Karpas-422 (cell line): ENCODE data around the gene LRIF1. TPM values are rescaled to one million over a fixed set of nuclear protein-coding genes. Genes with fewer than 3 reads are reported as not detected.
"Not testable (repeated sequence)": the region's sequence is repeated elsewhere in the genome, so short reads cannot be mapped to it uniquely, and the experiment has no call there.

Experiments used
- DNase-seq: peaks from one replicate; pipeline ENCODE4 v3.0.0-alpha.2; 2015
- H2AFZ ChIP-seq: fragments of 200-600 bp; sonication (generic); 2 replicates; pipeline ENCODE4 v1.6.1; 2014; ENCODE audit warnings: antibody characterized with exemption, low read length, mixed read lengths
- H3K27ac ChIP-seq: fragments of 200-600 bp; sonication (generic); 2 replicates; pipeline ENCODE4 v1.5.1; 2014; ENCODE audit warnings: mild to moderate bottlenecking, low read length, moderate library complexity
- H3K27me3 ChIP-seq: fragments of 200-600 bp; sonication (generic); 2 replicates; pipeline ENCODE4 v1.6.1; 2014; ENCODE audit warnings: low read length, mixed read lengths
- H3K36me3 ChIP-seq: fragments of 200-600 bp; sonication (generic); 2 replicates; pipeline ENCODE4 v1.6.1; 2014; ENCODE audit warnings: low read length, mixed read lengths; ENCODE audit not compliant: insufficient read depth
- H3K4me1 ChIP-seq: fragments of 200-600 bp; sonication (generic); 2 replicates; pipeline ENCODE4 v1.6.1; 2014; ENCODE audit warnings: mild to moderate bottlenecking, low read length, mixed read lengths
- H3K4me2 ChIP-seq: fragments of 200-600 bp; sonication (generic); 2 replicates; pipeline ENCODE4 v1.6.1; 2014; ENCODE audit warnings: low read length, low read depth, mild to moderate bottlenecking; ENCODE audit not compliant: poor library complexity, severe bottlenecking
- H3K4me3 ChIP-seq: fragments of 200-600 bp; sonication (generic); 2 replicates; pipeline ENCODE4 v1.5.1; 2014; ENCODE audit warnings: mild to moderate bottlenecking, antibody characterized with exemption, low read length, mixed read lengths
- H3K79me2 ChIP-seq: fragments of 200-600 bp; sonication (generic); 2 replicates; pipeline ENCODE4 v1.6.1; 2014; ENCODE audit warnings: mild to moderate bottlenecking, low read length, mixed read lengths
- H3K9ac ChIP-seq: fragments of 200-600 bp; sonication (generic); 2 replicates; pipeline ENCODE4 v1.6.0; 2014; ENCODE audit warnings: low read length
- H3K9me2 ChIP-seq: fragments of 200-600 bp; sonication (generic), shearing (Covaris generic); replicated peaks from 2 replicates; pipeline ENCODE4 v1.6.0; 2014; ENCODE audit warnings: mild to moderate bottlenecking, low read length, moderate library complexity; ENCODE audit not compliant: insufficient read depth
- H3K9me3 ChIP-seq: fragments of 300-700, 200-600 bp; sonication (generic); 2 replicates; pipeline ENCODE4 v1.6.1; 2014; ENCODE audit warnings: low read length, mixed read lengths
- H4K20me1 ChIP-seq: fragments of 200-600 bp; sonication (generic); 2 replicates; pipeline ENCODE4 v1.6.1; 2014; ENCODE audit warnings: mild to moderate bottlenecking, antibody characterized with exemption, low read length, low read depth; ENCODE audit not compliant: insufficient read depth
- total RNA-seq: library from RNA; depleted of rRNA; stranded (reverse); fragments of >200 nt; shearing (Covaris generic); gene quantifications from 2 replicates; pipeline ENCODE4 v1.2.3, GENCODE V29; 2014; ENCODE audit warnings: low replicate concordance

The LRIF1 gene
- total RNA-seq, 1 experiment from 2014 or later: 59.3 TPM

GRCh38 chr1:110944806-110945205 is 18.9 kb downstream of the LRIF1 start:
- Histone ChIP-seq H3K9me2 (no peaks in the 10 kb centered on the region), H3K27me3 (no peaks in the 10 kb centered on the region), H4K20me1 (no peaks in the 10 kb centered on the region)

GRCh38 chr1:110936567-110936966 is 27.2 kb downstream of the LRIF1 start:
- Histone ChIP-seq H4K20me1 (no peaks in the 10 kb centered on the region), H3K9me2 (no peaks in the 10 kb centered on the region), H3K79me2 (peaks cover 20% of the 10 kb centered on the region; the same call in 1 of the 2 replicates), H2AFZ (no peak overlapping the region), H3K9ac (no peak overlapping the region), H3K4me3 (no peak overlapping the region), H3K36me3 (peaks cover 25% of the 10 kb centered on the region), H3K9me3 (peaks cover 6% of the 10 kb centered on the region; the same call in 1 of the 2 replicates), H3K27me3 (no peaks in the 10 kb centered on the region), H3K4me2 (no peak overlapping the region), H3K4me1 (no peaks in the 10 kb centered on the region; the same call in 1 of the 2 replicates), H3K27ac (no peak overlapping the region)
- no peak for DNase-seq

More at GRCh38 chr1:110944806-110945205, 18.9 kb downstream of the LRIF1 start:
- H3K4me2 ChIP-seq: no peak overlapping the region
- H3K4me3 ChIP-seq: no peak overlapping the region
- no peak overlapping the region for H2AFZ ChIP-seq
- H3K79me2 ChIP-seq: peaks cover 15% of the 10 kb centered on the region
- peaks cover 29% of the 10 kb centered on the region for H3K36me3 ChIP-seq
- H3K27ac ChIP-seq: no peak overlapping the region
- H3K4me1 ChIP-seq: no peaks in the 10 kb centered on the region; the same call in 1 of the 2 replicates
- no peaks in the 10 kb centered on the region for H3K9me3 ChIP-seq
- no peak for DNase-seq
- no peak overlapping the region for H3K9ac ChIP-seq

GRCh38 chr1:110931097-110931496 is 32.6 kb downstream of the LRIF1 start:
- H3K4me1 ChIP-seq, H3K27me3 ChIP-seq, H3K27ac ChIP-seq, H3K4me3 ChIP-seq, DNase-seq, H3K9me2 ChIP-seq, H2AFZ ChIP-seq, H3K79me2 ChIP-seq, H3K9ac ChIP-seq, H3K4me2 ChIP-seq, H3K9me3 ChIP-seq, H4K20me1 ChIP-seq: not testable (repeated sequence)
- peaks cover 18% of the 10 kb centered on the region for H3K36me3 ChIP-seq

GRCh38 chr1:110928904-110929303 is 34.8 kb downstream of the LRIF1 start:
- no peak overlapping the region for H3K4me3 ChIP-seq
- no peaks in the 10 kb centered on the region for H4K20me1 ChIP-seq
- H3K36me3 ChIP-seq: peaks cover 7% of the 10 kb centered on the region; the same call in 1 of the 2 replicates
- no peaks in the 10 kb centered on the region for H3K4me1 ChIP-seq
- H3K79me2 ChIP-seq: 0 out of 2 replicates have a peak, but pooled peaks cover 3% of the 10 kb centered on the region
- no peak overlapping the region for H3K9ac ChIP-seq
- H3K4me2 ChIP-seq: no peak overlapping the region
- no peak overlapping the region for H2AFZ ChIP-seq
- no peaks in the 10 kb centered on the region for H3K9me3 ChIP-seq
- H3K9me2 ChIP-seq: no peaks in the 10 kb centered on the region
- no peak for DNase-seq
- no peaks in the 10 kb centered on the region for H3K27me3 ChIP-seq
- no peak overlapping the region for H3K27ac ChIP-seq

- peaks cover 7% of the 10 kb centered on the region; the same call in 1 of the 2 replicates for H3K36me3 ChIP-seq
- H2AFZ ChIP-seq: no peak overlapping the region
- H3K9ac ChIP-seq: no peak overlapping the region
- DNase-seq: no peak
- no peaks in the 10 kb centered on the region for H4K20me1 ChIP-seq
- H3K79me2 ChIP-seq: 0 out of 2 replicates have a peak, but pooled peaks cover 3% of the 10 kb centered on the region
- H3K4me2 ChIP-seq: no peak overlapping the region
- no peak overlapping the region for H3K27ac ChIP-seq
- H3K4me1 ChIP-seq: no peaks in the 10 kb centered on the region
- no peak overlapping the region for H3K4me3 ChIP-seq
- no peaks in the 10 kb centered on the region for H3K9me2 ChIP-seq
- H3K9me3 ChIP-seq: no peaks in the 10 kb centered on the region
- no peaks in the 10 kb centered on the region for H3K27me3 ChIP-seq
Observed at GRCh38 chr1:110928191-110928590, 35.5 kb downstream of the LRIF1 start.

GRCh38 chr1:110927484-110928075 is 36.1 kb downstream of the LRIF1 start:
- Histone ChIP-seq H3K9ac (no peak overlapping the region), H3K36me3 (peaks cover 9% of the 10 kb centered on the region), H3K79me2 (0 out of 2 replicates have a peak, but pooled peaks cover 3% of the 10 kb centered on the region), H3K4me2 (no peak overlapping the region), H3K9me2 (no peaks in the 10 kb centered on the region), H3K27ac (no peak overlapping the region), H3K4me1 (no peaks in the 10 kb centered on the region), H3K4me3 (no peak overlapping the region), H2AFZ (no peak overlapping the region), H3K27me3 (no peaks in the 10 kb centered on the region), H3K9me3 (no peaks in the 10 kb centered on the region), H4K20me1 (no peaks in the 10 kb centered on the region)
- no peak for DNase-seq

- Histone ChIP-seq H3K4me3 (no peak overlapping the region), H3K4me2 (no peak overlapping the region), H3K9me3 (no peaks in the 10 kb centered on the region), H3K27ac (no peak overlapping the region), H2AFZ (no peak overlapping the region), H3K27me3 (no peaks in the 10 kb centered on the region), H3K9me2 (no peaks in the 10 kb centered on the region), H3K79me2 (0 out of 2 replicates have a peak, but pooled peaks cover 3% of the 10 kb centered on the region), H3K9ac (no peak overlapping the region), H4K20me1 (no peaks in the 10 kb centered on the region), H3K4me1 (peaks cover 3% of the 10 kb centered on the region), H3K36me3 (peaks cover 16% of the 10 kb centered on the region)
- no peak for DNase-seq
Observed at GRCh38 chr1:110921953-110922352, 41.8 kb downstream of the LRIF1 start.

GRCh38 chr1:110918016-110918415 is 45.7 kb downstream of the LRIF1 start:
- Histone ChIP-seq H4K20me1 (no peaks in the 10 kb centered on the region), H3K27me3 (no peaks in the 10 kb centered on the region)

More at GRCh38 chr1:110918016-110918415, 45.7 kb downstream of the LRIF1 start:
- H3K9ac ChIP-seq: no peak overlapping the region
- H2AFZ ChIP-seq: no peak overlapping the region
- no peaks in the 10 kb centered on the region for H3K9me3 ChIP-seq
- H3K79me2 ChIP-seq: no peaks in the 10 kb centered on the region
- H3K4me3 ChIP-seq: no peak overlapping the region
- no peak overlapping the region for H3K27ac ChIP-seq
- no peaks in the 10 kb centered on the region for H3K9me2 ChIP-seq
- no peak for DNase-seq
- peaks cover 10% of the 10 kb centered on the region for H3K36me3 ChIP-seq
- no peak overlapping the region for H3K4me2 ChIP-seq
- peaks cover 7% of the 10 kb centered on the region for H3K4me1 ChIP-seq
